ACHN (cell line): ENCODE results near the gene KLK11.

ENCODE experiments used
- DNase-seq: peaks from one replicate; pipeline ENCODE4 v3.0.0-alpha.2; 2015
- in situ Hi-C: cut with HindIII; loops from 2 replicates; pipeline ENCODE4 v1.10.0; 2017; ENCODE audit warnings: low sequenced_read_pairs, low pct_ligation_motif_present, low pct_unique_long_range_greater_than_20kb

The KLK11 gene

DNA sequence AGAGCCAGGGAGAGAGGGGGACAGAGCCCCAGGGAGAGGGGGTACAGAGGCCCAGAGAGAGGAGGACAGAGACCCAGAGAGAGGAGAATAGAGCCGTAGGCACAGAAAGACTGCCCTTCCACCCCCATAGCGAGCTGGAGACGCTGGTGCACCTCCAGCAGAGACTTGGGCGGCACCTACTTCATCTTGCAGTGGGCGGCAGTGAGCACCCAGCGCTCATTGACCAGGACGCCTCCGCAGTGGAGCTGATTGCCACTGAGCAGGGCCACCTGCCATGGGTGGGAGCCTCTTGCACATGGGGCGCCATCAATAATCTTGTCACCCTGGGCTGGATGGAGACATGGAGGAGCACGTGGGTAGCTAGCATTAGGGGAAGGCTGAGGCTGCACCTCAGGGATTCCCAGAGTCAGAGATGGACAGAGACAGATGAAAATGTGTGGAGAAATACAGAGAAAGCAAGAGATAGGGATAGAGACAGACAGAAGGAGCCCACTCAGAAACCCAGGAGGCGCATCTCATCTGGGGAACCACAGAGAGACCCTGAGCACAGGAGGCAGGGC is 44.7 kb downstream of the KLK11 start:
- in situ Hi-C loops: no loop called here
- DNase-seq: no peak

DNA sequence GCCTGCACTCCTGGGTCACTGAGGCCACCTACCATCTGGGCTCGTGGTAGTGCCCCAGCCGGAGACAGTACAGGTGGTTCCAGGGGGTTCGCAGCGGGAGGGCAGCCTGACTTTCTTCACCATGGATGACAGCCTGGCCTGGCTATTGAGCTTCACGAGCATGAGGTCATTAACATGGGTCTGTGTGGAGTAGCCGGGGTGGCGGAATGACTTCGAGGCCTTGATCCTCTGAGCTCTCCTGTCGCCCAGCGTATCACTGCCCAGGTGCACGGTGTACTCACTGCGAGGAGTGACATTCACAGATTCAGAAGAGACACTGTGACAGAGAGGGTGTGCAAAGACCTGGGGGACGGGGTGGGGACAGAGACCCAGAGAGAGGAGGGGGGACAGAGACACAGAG is 46.2 kb downstream of the KLK11 start:
- DNase-seq: no peak
- in situ Hi-C loops: no loop called here

DNA sequence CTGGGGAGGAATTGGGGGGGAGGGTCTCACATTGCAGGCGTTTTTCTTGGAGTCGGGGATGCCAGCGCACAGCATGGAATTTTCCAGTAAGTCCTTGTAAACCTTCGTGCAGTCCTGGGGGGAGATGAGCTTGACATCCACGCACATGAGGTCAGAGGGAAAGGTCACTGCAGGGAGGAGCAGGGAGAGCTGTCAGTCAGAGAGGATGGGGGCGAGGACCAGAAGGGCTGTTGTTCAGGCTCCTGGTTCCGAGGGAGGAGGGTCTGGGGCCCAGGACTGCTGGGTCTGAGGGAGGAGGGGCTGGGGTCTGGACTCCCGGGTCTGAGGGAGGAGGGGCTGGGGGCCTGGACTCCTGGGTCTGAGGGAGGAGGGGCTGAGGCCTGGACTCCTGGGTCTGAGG is 46.7 kb downstream of the KLK11 start:
- in situ Hi-C loops: no loop called here

DNA sequence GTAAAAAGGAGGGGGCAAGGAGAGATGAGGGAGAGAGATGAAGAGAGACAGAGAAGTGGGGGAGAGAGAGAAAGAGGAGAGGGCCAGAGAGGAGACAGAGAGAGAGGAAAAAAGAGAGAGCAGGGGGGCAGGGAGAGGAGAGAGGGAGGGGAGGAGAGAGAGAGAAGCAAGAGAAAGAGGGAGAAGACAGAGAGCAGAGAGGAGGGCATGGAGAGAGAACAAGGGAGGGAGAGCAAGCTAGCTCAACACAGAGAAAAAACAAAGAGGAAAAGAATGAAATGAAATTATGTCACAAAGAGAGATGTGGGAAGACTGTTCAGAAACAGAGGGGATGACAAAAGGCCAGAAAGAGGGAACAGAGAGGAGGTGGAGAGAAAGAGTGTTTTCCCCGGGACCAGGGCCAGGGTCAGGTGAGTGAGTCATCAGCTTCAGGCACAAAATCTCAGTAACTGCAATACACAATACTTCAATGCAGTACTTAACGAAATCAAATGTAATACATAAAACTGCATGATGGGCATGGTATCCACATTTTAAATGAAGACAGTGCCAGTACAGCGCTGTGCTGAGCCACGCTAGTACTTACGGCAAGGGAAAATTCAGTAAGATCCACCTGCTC is 47.5 kb downstream of the KLK11 start:
- no peak for DNase-seq
- in situ Hi-C loops: no loop called here

More for the DNA sequence above, 46.7 kb downstream of the KLK11 start:
- DNase-seq: no peak

DNA sequence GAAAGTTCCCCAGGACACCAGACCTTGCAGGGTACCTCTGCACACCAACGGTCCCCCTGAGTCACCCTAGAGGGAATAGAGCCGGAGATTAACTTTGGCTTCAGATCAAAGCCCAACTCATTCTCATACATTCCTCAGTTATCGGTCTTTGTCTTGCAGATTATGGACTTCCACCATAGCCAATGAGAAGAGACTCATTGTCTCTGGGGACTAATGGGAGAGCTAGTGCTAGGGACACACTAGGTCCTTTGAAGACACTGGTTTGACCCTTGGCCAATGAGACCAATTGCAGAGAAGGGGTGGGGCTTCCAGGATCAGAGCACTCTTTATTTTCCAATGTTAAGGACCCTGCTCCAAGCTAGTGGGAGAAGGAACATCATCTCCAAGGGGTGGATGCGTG is 48.8 kb downstream of the KLK11 start:
- DNase-seq: no peak
- in situ Hi-C loops: no loop called here

DNA sequence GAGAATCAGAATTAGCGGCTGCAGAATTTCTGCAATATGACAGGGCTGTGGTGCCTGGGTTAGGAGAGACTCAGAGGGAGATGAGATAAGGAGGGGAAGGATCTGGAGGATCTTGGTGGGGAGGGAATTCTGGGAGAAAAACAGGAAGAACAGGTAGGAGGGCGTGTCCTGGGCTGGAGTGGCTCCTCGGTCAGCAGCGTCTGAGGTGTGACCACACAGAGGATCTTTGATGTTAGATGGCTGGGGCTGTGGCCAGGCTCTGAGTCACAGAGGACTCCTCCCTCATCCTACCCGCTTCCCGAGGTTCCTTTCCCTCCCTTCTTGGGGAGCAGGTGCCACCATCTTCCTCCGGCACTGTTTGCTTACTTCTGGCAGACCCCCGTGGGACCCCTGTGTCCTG is 50.6 kb downstream of the KLK11 start:
- in situ Hi-C loops: no loop called here
- no peak for DNase-seq

DNA sequence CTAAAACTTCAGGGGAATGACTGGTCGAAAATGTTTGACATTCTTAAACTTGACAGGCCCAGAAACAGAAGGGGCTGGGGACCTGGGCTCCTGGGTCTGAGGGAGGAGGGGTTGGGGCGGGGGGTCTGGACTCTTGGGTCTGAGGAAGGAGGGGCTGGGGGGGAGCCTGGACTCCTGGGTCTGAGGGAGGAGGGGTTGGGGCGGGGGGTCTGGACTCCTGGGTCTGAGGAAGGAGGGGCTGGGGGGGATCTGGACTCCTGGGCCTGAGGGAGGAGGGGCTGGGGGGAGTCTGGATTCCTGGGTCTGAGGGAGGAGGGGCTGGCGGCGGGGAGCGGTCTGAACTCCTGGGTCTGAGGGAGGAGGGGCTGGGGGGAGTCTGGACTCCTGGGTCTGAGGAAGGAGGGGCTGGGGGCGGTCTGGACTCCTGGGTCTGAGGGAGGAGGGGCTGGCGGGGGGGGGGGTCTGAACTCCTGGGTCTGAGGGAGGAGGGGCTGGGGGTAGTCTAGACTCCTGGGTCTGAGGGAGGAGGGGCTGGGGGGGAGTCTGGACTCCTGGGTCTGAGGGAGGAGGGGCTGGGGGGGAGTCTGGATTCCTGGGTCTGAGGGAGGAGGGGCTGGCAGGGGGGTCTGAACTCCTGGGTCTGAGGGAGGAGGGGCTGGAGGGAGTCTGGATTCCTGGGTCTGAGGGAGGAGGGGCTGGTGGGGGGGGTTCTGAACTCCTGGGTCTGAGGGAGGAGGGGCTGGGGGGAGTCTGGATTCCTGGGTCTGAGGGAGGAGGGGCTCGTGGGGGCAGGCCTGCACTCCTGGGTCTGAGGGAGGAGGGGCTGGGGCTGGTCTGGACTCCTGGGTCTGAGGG is 51.5 kb downstream of the KLK11 start:
- no peak for DNase-seq
- in situ Hi-C loops: no loop called here

DNA sequence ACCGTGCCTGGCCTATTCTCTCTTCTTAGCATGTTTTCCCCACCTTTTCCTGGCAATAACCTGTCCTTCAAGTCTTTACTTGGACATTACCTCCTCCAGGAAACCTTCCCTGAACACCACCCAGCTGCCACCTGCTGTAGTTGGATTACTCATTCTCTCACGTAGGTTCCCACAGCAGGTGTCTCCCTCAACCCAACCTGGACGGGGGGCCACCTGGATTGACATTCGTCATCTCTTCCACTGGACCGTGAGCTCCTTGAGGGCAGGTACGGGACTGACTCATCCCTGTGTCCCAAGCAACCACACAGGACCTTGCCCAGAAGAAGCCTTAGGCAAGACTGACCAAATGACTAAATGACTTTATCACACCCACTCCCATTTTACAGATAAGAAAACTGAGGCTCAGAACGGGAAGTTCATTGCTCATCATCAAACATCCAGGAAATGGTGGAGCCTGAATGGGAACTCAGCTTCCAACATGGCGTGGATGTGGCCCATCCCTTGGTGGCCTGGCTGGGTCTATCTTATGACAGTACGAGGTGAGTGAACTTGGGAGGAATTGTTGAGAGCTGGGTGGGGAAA is 53.5 kb downstream of the KLK11 start:
- in situ Hi-C loops: no loop called here
- DNase-seq: no peak
